Measurements from ENCODE around the gene AFAP1L2. TPM values are rescaled to one million over a fixed set of nuclear protein-coding genes. Genes with fewer than 3 reads are reported as not detected.

Gene AFAP1L2
- total and polyA plus RNA-seq, 2 experiments from 2014 or later, result not detected

GRCh38 chr10:114305521-114305925 is 98.8 kb downstream of the AFAP1L2 start:
- Histone ChIP-seq H3K4me1 (ENCODE audit: insufficient read depth) (peaks cover 24% of the 10 kb centered on the region), H3K27ac (no peak overlapping the region), H3K4me2 (ENCODE audit: unreplicated experiment) (no peak overlapping the region), H3K9me2 (ENCODE audit: insufficient read depth) (no peaks in the 10 kb centered on the region), H3K27me3 (replicated peaks; ENCODE audit: insufficient read depth) (no peaks in the 10 kb centered on the region; the same call in 1 of the 2 replicates), H3K79me2 (ENCODE audit: insufficient read depth) (no peaks in the 10 kb centered on the region), H2AFZ (no peak overlapping the region), H4K20me1 (ENCODE audit: insufficient read depth) (no peaks in the 10 kb centered on the region), H3K4me3 (no peak overlapping the region), H3K9ac (no peak overlapping the region), H3F3A (ENCODE audit: insufficient read depth) (peaks cover 6% of the 10 kb centered on the region; the same call in 1 of the 2 replicates), H3K36me3 (ENCODE audit: low read depth) (no peaks in the 10 kb centered on the region), H3K9me3 (ENCODE audit: low read depth) (no peaks in the 10 kb centered on the region)
- in situ Hi-C loops (cut with MboI), result no loop called here
- DNase-seq, result no peak
- TF ChIP-seq EZH2phosphoT487 (IDR thresholded peaks at IDR 0.05; ENCODE audit: insufficient read depth, low read depth) (no peak), EZH2 (IDR thresholded peaks at IDR 0.05; ENCODE audit: insufficient read depth, poor library complexity, severe bottlenecking) (no peak)
- WGBS, 2 experiments (ENCODE audit: low coverage in 1 of 2, low lambda C conversion rate in 2 of 2, missing lambda C conversion rate in 2 of 2), result 96% methylated on average over 18 of the region's 18 CpGs; no CpG with 5 or more reads in 1 of the 2 experiments

- Histone ChIP-seq H3K27ac (no peak overlapping the region), H3F3A (ENCODE audit: insufficient read depth) (peaks cover 6% of the 10 kb centered on the region; the same call in 1 of the 2 replicates), H3K4me2 (ENCODE audit: unreplicated experiment) (peak overlapping the region; percentile 92), H3K36me3 (ENCODE audit: low read depth) (no peaks in the 10 kb centered on the region), H3K9me2 (ENCODE audit: insufficient read depth) (no peaks in the 10 kb centered on the region), H3K9me3 (ENCODE audit: low read depth) (no peaks in the 10 kb centered on the region), H3K79me2 (ENCODE audit: insufficient read depth) (no peaks in the 10 kb centered on the region), H3K4me1 (ENCODE audit: insufficient read depth) (peaks cover 24% of the 10 kb centered on the region), H3K9ac (no peak overlapping the region), H3K27me3 (replicated peaks; ENCODE audit: insufficient read depth) (no peaks in the 10 kb centered on the region; the same call in 1 of the 2 replicates), H4K20me1 (ENCODE audit: insufficient read depth) (no peaks in the 10 kb centered on the region), H3K4me3 (peak overlapping the region; percentile 57), H2AFZ (peak overlapping the region; percentile 78)
- DNase-seq, result peak; percentile 59
- TF ChIP-seq EZH2phosphoT487 (IDR thresholded peaks at IDR 0.05; ENCODE audit: insufficient read depth, low read depth) (no peak), EZH2 (IDR thresholded peaks at IDR 0.05; ENCODE audit: insufficient read depth, poor library complexity, severe bottlenecking) (no peak)
- 4 to 14% methylated on average over 14 to 41 of the region's 41 CpGs for WGBS, 2 experiments (ENCODE audit: low coverage in 1 of 2, low lambda C conversion rate in 2 of 2, missing lambda C conversion rate in 2 of 2)
- in situ Hi-C loops (cut with MboI), result no loop called here
Observed at GRCh38 chr10:114304571-114305421, 99.5 kb downstream of the AFAP1L2 start.

DNA sequence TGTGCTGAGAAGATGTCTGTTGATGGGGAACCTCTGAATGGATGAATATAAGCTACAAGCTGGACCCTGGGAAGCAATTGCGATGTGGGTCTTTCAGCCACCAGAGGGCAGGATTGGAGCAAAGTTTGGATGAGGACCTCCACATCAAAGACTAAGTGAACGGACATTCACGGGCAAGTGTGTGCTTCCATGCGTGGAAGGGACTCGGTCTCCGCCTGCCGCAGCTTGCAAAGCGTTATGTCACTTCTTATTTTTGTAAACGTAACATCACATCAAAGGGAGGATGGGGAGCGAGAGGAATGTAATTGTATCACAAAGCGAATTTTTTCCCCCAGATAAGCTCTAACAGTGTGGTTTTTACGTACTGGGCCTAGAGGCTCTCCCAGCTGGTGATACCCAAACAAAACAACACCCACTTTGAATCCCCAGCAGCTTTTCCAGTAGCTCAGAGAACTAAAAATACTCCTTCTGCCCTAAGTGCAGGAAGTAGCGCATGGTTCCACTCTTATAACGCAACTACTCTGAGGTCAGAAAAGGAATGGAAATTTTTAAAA is 100.2 kb downstream of the AFAP1L2 start:
- peak overlapping the region; percentile 78 for H2AFZ ChIP-seq
- DNase-seq, result peak; percentile 86
- H3K9ac ChIP-seq, result no peak overlapping the region
- TF ChIP-seq EZH2phosphoT487 (IDR thresholded peaks at IDR 0.05; ENCODE audit: insufficient read depth, low read depth), result no peak
- TF ChIP-seq EZH2 (IDR thresholded peaks at IDR 0.05; ENCODE audit: insufficient read depth, poor library complexity, severe bottlenecking), result no peak
- H4K20me1 ChIP-seq (ENCODE audit: insufficient read depth), result no peaks in the 10 kb centered on the region
- H3K9me2 ChIP-seq (ENCODE audit: insufficient read depth), result no peaks in the 10 kb centered on the region
- in situ Hi-C loops (cut with MboI), result no loop called here
- peaks cover 4% of the 10 kb centered on the region; the same call in 1 of the 2 replicates for H3K27me3 ChIP-seq (replicated peaks; ENCODE audit: insufficient read depth)
- H3K4me3 ChIP-seq, result peak overlapping the region; percentile 57
- H3K79me2 ChIP-seq (ENCODE audit: insufficient read depth), result no peaks in the 10 kb centered on the region
- H3K9me3 ChIP-seq (ENCODE audit: low read depth), result no peaks in the 10 kb centered on the region
- H3K4me1 ChIP-seq (ENCODE audit: insufficient read depth), result peaks cover 20% of the 10 kb centered on the region
- no peaks in the 10 kb centered on the region for H3K36me3 ChIP-seq (ENCODE audit: low read depth)
- H3F3A ChIP-seq (ENCODE audit: insufficient read depth), result peaks cover 6% of the 10 kb centered on the region; the same call in 1 of the 2 replicates
- 1 to 3% methylated on average over 14 of the region's 14 CpGs for WGBS, 2 experiments (ENCODE audit: low coverage in 1 of 2, low lambda C conversion rate in 2 of 2, missing lambda C conversion rate in 2 of 2)
- H3K27ac ChIP-seq, result no peak overlapping the region
- H3K4me2 ChIP-seq (ENCODE audit: unreplicated experiment), result peak overlapping the region; percentile 92

DNA sequence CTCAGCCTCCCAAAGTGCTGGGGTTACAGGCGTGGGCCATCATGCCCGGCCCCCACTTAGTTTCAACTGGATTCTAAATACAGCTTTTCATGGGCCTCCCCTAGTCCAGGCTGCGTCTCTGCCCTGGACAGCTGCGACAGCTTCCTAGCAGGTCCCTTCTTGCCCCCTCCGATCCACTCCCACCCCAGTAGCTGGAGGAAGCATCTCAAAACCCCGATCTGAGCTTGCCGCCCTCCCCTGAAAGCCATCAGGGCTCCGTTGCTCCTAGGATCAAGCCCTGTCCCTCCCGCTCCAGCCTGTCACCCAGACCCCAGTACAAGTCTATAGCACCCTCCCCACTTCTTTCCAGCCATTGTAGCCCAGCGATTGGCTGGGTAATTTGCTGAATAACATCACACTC is 100.7 kb downstream of the AFAP1L2 start:
- in situ Hi-C loops (cut with MboI), result no loop called here
- peaks cover 6% of the 10 kb centered on the region; the same call in 1 of the 2 replicates for H3F3A ChIP-seq (ENCODE audit: insufficient read depth)

More for the DNA sequence above, 100.7 kb downstream of the AFAP1L2 start:
- H3K9me3 ChIP-seq (ENCODE audit: low read depth), result no peaks in the 10 kb centered on the region
- H3K9me2 ChIP-seq (ENCODE audit: insufficient read depth), result no peaks in the 10 kb centered on the region
- H2AFZ ChIP-seq, result 0 out of 2 replicates have a peak overlapping the region, but pooled peaks have one; percentile 78
- no peak overlapping the region for H3K9ac ChIP-seq
- no peaks in the 10 kb centered on the region for H3K79me2 ChIP-seq (ENCODE audit: insufficient read depth)
- 56 to 62% methylated on average over 10 of the region's 10 CpGs for WGBS, 2 experiments (ENCODE audit: low coverage in 1 of 2, low lambda C conversion rate in 2 of 2, missing lambda C conversion rate in 2 of 2)
- no peaks in the 10 kb centered on the region for H3K36me3 ChIP-seq (ENCODE audit: low read depth)
- peaks cover 7% of the 10 kb centered on the region; the same call in 1 of the 2 replicates for H3K27me3 ChIP-seq (replicated peaks; ENCODE audit: insufficient read depth)
- H3K4me1 ChIP-seq (ENCODE audit: insufficient read depth), result peaks cover 15% of the 10 kb centered on the region
- DNase-seq, result no peak
- TF ChIP-seq EZH2phosphoT487 (IDR thresholded peaks at IDR 0.05; ENCODE audit: insufficient read depth, low read depth), result no peak
- TF ChIP-seq EZH2 (IDR thresholded peaks at IDR 0.05; ENCODE audit: insufficient read depth, poor library complexity, severe bottlenecking), result no peak
- no peak overlapping the region for H3K4me2 ChIP-seq (ENCODE audit: unreplicated experiment)
- no peak overlapping the region for H3K4me3 ChIP-seq
- H3K27ac ChIP-seq, result no peak overlapping the region
- H4K20me1 ChIP-seq (ENCODE audit: insufficient read depth), result no peaks in the 10 kb centered on the region
